ENCODE results near the gene TSR3. TPM values are rescaled to one million over a fixed set of nuclear protein-coding genes. Genes with fewer than 3 reads are reported as not detected.

The TSR3 gene
- 10 to 100 TPM; 40.4 to 40.7 TPM for total RNA-seq
- long read RNA-seq, donor 1, transcript TSR3-201 (6 exons, 1,243 nt): major isoform, 35 of 42 reads
- long read RNA-seq, donor 1, partial matches to known transcripts: 1 of 42 reads
- long read RNA-seq, donor 1, other reads (novel, unspliced or antisense): 6 of 42 reads
- long read RNA-seq, donor 2, partial matches to known transcripts: 3 of 6 reads
- long read RNA-seq, donor 2, other reads (novel, unspliced or antisense): 3 of 6 reads

DNA sequence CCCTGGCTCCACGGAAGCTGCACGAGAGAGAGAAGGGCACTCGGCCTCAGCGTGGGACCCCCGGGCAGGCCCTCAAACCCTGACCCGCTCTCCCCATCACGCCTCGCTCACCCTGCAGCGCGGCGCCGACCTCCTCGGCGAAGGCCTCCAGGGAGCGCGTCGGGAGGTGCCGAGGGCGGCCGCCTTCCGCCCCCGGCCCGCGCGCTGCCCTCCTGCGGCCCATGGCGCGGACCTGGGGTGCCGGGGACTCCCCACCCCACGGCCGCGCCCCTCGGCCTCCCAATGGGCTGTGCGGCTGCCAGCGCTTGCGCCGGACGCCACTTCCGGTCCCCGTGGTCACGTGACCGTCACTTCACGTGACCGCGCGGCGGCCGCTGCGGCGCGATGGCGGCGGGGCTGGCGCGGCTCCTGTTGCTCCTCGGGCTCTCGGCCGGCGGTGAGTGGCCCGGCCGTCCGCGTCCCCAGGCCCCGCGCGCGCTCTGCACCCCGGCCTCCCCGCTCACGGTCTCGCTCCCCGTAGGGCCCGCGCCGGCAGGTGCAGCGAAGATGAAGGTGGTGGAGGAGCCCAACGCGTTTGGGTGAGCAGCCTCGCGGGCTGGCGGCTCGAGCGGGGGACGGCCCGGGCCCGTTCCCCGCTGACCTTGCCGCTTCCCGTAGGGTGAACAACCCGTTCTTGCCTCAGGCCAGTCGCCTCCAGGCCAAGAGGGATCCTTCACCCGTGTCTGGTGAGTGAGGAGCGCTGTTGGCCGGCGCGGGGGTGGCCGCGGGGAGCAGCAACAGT, at the start of gene TSR3, which contains the start of gene GNPTG:
Gene TSR3 (minus strand): TSS at position 297 of the 781 bp plus-strand sequence. CDS start 74 bp downstream, at position 223.
Gene GNPTG (plus strand): TSS at position 350 of the 781 bp plus-strand sequence. CDS start 35 bp downstream, at position 385.
- DNase-seq (ENCODE audit: low spot score): peak; percentile 95
- intact Hi-C loops (cut with DNase I): no loop called here

DNA sequence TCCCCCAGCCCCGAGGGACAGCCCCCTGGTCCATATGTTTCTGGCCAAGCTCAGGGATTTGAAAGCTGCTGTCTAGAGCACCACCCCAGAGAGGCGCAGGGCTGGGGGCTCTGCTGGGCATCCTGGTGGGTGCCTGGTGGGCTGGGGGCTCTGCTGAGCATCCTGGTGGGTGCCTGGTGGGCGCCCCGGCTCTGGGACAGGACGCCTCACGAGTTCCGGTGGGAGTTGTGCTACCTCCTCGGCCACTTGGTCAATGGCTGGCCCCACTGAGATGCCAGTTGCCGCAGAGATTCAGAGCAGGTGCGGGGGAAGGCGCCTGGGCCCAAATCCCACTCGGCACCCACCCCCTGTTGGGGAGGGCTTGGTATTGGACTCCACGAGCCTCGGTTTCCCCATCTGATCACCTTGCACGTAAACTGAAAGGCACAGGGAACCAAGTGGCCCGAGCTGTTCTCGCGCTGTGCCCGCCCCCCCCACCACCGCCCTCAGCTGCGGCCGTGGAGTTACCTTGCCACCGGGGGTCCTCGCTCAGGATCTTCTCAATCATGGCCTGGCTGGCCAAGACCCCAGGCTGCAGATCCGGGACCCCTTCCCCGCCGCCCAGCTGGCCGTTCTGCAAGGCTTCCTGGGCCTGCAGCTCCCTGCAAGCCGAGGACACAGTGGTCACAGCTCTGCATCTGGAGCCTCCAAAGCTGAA, 49.5 kb upstream of the TSR3 start:
- DNase-seq (ENCODE audit: low spot score): no peak
- intact Hi-C loops (cut with DNase I): no loop called here

DNA sequence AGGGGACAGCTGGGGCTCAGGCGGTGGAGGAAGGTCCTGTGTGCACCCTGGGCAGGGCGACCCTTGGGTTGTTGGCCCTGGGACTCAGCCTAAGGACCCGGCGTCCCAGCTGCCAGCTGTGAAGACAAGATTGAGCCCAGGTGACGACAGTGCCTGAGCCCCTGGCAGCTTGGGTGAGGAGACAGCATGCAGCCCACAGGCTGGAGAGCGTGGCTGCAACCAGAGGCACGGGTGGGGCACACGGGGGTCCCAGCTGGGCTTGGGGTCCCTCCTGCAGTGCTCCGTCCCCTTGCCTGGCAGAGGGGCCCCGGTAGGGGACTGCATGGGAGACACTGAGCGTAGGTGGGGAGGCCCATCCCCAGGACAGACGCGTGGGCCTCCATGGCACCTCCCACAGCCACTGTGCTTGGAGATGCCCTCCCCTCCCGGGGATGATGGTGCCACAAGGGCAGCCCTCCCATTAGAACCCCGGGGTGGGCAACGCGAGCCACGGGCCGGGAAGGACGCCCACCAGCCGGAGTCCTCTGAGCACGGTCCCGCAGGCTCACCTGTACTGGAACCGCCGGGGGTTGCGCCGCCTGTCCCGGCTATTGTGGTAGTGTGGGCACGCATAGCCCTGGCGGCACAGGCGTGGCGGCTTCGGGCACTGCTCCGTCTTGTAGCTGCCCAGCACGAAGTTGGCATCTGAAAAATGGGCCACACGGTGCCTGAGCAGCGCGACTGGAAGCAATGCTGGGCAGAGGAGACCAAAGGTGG, 47.3 kb upstream of the TSR3 start:
- intact Hi-C loops (cut with DNase I): no loop called here
- no peak for DNase-seq (ENCODE audit: low spot score)

DNA sequence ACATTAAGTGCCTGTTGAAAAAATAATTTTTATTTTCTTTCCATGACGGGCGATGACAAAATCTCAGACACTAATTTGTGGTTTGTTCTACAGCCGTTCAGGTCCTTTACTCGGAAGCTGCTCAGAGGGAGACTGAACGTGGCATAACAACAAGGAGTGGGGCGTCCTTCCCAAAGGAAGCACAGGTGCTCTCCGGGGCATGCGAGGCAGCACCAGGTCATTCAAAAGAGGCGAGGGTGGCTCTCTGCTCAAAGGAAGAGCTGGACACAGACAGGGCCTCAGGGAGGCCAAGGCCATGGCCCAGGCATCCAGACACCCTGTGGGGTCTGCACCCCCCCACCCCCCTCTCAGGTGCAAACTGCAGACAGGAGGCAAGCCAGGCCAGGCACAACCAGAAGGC, 46.7 kb upstream of the TSR3 start:
- intact Hi-C loops (cut with DNase I): no loop called here
- DNase-seq (ENCODE audit: low spot score): no peak

DNA sequence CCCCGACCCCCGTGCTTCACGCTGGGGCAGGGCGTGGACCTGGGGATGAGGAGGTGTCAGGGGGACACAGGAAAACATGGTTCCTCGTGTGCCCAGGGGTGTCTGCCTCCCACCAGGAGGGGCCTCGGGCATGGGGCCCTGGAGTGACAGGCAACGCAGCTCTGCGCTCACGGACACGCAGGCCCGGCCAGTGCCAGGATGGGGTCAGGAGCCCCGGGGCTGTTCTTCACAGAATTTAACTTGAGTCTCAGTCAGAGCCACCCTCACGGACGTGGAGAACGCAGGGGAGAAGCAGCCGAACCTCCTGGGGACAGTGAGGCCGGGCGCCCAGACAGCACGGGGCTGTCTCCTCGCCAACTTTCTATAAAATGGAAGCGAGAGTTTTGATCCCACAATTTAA, 46.1 kb upstream of the TSR3 start:
- intact Hi-C loops (cut with DNase I): no loop called here

DNA sequence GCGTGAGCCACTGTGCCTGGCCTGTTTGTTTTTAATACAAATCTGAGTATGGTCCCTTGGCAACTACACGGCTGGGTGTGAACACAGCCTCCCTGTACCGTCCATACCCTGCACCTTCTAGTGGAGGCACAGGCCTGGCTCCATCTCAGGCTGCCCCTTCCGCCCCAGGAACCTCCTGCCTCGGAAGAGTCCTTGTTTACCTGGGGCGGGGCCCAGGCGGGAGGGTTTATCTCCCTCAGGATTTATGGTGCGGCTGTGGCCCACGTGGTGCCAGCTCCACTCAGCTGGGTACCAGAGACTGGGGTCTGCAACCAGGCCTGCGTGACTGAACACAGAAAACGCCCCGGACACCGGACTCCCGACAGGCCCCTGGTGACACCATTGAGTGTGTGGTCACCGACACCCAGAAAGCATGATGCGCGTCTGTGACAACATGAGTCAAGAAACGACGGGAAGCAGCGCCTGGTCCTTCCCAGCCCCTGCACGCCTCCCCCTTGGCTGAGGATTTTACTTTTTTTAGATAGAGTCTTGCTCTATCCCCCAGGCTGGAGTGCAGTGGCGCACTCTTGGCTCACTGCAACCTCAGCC, 43.9 kb upstream of the TSR3 start:
- no peak for DNase-seq (ENCODE audit: low spot score)
- intact Hi-C loops (cut with DNase I): no loop called here

More for the DNA sequence above, 46.1 kb upstream of the TSR3 start:
- no peak for DNase-seq (ENCODE audit: low spot score)

DNA sequence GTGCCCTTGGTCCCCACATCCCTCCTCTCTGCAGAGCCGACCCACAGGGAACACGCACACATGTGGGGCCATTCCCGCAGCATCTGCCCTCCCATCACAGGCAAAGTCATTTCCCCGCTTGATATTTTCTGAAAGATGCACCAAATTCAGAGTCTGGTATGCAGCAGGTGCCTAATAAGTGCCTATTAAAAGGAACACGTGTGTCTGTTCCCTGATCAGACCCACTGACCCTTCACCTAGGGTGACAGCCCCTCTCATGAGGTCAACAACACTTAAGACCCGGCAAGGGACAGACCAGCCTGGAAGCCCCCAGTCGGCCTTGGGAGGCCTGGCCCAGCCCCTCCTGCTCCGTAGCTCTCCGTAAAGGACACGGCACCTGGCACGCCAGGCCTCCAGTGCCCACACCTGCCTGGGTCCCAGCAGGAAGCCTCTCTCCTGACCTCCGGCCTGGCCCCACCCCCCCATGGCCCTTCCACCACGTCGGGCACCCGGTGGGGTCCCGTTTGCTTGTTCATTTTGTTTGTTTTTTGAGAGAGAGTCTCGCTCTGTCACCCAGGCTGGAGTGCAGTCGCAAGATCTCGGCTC, 42.8 kb upstream of the TSR3 start:
- peak; percentile 56 for DNase-seq (ENCODE audit: low spot score)
- intact Hi-C loops (cut with DNase I): no loop called here

DNA sequence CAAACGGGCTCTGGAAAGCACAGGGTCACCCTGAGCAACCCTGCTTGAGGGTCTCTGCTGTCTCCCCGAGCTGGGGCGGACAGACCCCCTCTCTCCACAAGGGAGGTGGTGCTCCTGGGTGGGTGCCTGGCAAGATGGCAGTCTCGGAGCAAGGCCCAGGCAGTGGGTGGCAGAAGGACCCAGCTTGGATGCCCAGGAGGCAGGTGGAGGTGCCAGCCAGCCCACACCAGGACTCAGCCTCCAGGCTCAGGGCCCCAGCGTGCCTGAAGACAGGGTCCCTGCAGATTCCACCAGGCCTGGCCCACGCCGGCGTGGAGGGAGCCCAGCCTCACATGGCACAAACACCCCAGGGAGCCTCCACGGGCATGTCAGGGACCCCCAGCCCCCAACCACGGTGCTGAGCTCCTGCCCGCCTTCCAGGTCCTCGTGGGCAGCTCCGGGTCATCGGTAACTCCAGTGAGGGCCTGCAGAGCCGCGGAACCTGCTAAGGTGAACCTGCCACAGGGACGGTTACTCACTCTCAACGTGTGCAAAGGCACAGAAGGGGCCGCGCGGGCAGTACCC, 42.0 kb upstream of the TSR3 start:
- intact Hi-C loops (cut with DNase I): no loop called here

DNA sequence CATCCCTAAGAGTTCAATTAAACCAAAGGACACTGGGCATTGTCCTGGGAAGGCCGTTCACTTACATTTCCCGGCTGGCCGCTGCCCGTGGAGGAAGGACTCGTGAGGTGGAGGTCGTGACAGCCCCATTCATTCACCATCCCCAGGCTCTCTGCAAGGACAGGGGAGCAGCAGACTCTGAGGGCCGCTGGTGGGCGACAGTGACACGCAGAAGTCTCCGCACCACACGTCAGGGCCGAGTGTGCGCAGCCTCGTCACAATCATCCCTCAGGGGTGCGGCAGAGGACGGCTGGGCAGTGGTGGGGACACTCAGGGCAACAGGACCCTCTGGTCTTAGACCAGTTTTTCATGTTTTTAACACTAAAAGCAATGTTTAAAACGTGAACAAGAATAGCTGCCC, 41.1 kb upstream of the TSR3 start:
- intact Hi-C loops (cut with DNase I): no loop called here
- no peak for DNase-seq (ENCODE audit: low spot score)

More for the DNA sequence above, 42.0 kb upstream of the TSR3 start:
- DNase-seq (ENCODE audit: low spot score): no peak

DNA sequence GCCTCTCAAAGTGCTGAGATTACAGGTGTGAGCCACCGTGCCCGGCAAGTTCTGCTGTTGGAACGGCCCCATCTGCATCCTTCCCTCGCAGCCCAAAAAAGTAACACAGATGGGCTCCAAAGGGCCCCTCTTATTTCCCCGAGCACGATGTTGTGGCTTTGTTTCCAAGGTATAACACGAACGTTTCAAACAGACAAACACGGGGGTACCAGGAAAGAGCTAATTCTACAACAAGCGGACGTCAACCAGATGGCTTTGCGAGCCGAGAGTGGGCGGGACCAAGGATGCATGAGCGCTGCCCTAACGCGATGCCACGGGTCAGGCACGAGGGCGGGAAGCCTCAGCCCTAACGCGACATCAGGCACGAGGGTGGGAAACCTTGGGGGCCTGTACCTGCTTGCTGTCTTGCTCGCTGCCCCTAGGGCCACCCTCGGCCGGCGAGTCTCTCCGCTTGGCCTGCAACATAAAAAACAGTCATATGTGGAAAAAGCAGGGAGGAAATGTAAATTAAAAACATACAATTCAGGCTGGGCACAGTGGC, 38.6 kb upstream of the TSR3 start:
- DNase-seq (ENCODE audit: low spot score): no peak
- intact Hi-C loops (cut with DNase I): no loop called here

DNA sequence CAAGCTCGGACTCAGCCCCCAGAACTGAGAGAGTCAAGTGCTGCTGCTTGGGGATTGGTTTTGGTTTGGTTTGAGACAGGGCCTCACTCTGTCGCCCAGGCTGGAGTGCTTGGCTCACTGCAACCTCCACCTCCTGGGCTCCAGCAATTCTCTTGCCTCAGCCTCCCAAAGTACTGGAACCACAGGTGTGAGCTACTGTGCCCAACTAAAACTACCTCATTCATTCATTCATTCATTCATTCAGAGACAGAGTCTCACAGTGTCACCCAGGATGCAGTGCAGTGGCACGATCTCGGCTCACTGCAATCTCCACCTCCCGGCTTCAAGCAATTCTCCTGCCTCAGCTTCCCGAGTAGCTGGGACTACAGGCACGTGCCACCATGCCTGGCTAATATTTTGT, 38.1 kb upstream of the TSR3 start:
- intact Hi-C loops (cut with DNase I): no loop called here
- DNase-seq (ENCODE audit: low spot score): no peak

DNA sequence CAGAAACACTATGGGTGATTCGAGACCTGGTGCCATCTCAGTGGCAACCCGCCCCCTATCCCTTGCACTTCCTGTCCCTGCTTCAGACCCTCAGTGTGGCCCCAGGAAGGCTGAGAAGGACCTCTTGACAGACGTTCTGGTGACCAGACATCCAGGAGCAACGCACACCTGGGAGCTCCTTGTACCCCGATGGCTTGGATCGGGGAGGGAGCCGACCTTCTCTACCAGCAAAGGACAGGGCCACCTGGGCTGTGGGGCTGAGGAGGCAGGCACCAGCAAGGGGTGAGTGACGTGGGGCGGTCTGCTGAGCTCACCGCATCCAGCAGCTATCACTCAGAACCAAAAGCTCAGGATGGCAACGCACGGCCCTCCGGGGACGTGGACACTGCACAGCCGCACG, 35.7 kb upstream of the TSR3 start:
- DNase-seq (ENCODE audit: low spot score): no peak
- intact Hi-C loops (cut with DNase I): no loop called here

DNA sequence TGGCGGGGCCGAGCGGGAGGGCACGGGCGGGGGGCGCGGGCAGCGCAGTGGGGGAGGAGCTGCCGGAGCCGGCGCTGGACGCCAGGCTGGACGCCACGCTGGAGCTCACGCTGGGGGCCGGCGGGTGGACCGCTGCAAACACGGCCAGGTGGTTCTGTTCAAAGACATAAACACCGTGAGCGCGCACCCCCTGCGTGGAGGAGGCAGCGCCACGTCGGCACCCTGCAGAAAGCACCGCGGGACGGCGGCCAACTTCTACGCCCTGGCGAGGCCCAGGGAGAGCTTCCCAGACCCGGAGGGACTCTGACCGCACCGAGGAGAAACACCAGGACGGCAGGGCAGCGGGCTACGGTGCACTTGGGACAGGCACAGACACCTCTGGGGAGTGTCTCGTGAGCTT, 33.6 kb upstream of the TSR3 start:
- intact Hi-C loops (cut with DNase I): no loop called here
- no peak for DNase-seq (ENCODE audit: low spot score)

DNA sequence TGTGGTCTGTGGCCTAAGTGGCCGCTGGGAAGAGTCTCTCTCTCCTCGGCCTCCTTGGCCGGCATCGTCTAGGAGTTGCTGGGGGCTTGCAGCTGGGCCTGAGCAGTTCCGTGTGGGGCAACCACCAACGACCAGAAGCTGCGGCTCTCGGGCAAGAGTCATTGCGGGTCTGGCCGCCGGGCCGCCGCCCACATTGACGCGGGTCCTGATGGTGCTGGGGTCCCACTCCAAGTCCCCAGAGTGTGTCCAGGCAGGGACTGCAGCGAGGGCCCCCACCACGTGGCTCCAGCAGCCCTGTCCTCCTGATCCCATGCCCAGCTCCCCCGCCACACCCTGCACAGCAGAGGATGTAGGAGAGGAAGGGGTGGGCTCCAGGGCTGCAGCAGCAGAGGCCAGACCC, 31.9 kb upstream of the TSR3 start:
- intact Hi-C loops (cut with DNase I): no loop called here
- no peak for DNase-seq (ENCODE audit: low spot score)

DNA sequence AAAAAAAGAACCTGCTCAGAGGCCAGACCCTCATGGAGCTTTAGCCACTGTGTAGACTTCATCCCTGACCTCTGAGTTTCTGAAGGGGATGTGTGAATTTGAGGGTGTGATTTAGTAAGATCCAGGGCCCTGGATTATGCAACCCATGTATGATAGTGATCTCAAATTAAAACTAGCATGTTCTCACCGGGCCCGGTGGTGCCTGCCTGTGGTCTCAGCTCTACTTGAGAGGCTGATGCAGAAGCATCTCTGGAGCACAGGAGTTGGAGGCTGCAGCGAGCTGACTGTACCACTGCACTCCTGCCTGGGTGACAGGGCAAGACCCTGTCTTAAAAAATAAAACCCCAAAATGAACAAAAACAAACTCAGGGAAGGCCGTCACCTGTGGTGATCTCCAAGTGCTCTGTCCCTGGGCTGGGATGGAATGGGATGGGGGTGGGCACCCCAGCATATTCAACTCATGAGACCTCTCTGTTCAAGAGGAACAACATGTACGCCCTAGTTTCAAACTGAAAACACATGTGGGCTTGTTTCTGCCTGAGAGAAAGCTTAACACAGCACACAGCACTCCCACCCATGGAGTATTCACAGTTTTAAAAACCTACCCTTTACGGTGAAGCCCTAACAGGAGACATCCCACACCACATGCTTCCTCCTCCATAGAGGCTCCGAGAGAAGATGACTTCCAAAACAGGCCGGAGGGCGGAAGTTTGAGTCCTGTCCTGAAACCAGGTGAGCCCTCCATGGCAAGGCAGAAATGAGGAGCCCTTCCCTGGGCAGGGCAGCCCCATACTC, 30.1 kb upstream of the TSR3 start:
- DNase-seq (ENCODE audit: low spot score): no peak
- intact Hi-C loops (cut with DNase I): no loop called here

DNA sequence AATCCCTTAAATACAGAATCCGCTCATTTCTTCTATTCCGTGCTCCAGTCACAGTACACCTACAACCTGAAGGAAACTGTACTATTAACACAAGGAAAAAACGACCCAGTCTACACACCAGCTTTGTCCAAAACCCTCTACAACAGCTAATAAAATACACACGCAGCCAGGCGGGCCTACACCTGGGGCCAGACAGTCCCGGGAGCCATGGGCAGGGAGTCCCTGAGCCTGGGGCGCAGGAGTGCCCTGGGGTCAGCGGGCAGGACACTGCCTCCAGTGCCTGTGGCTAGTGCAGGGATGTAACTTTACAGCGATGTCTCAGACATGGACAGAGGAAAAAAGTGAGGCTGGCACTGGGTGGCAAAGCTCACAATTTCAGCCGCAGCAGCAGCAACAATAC, 28.5 kb upstream of the TSR3 start:
- no peak for DNase-seq (ENCODE audit: low spot score)
- intact Hi-C loops (cut with DNase I): no loop called here

DNA sequence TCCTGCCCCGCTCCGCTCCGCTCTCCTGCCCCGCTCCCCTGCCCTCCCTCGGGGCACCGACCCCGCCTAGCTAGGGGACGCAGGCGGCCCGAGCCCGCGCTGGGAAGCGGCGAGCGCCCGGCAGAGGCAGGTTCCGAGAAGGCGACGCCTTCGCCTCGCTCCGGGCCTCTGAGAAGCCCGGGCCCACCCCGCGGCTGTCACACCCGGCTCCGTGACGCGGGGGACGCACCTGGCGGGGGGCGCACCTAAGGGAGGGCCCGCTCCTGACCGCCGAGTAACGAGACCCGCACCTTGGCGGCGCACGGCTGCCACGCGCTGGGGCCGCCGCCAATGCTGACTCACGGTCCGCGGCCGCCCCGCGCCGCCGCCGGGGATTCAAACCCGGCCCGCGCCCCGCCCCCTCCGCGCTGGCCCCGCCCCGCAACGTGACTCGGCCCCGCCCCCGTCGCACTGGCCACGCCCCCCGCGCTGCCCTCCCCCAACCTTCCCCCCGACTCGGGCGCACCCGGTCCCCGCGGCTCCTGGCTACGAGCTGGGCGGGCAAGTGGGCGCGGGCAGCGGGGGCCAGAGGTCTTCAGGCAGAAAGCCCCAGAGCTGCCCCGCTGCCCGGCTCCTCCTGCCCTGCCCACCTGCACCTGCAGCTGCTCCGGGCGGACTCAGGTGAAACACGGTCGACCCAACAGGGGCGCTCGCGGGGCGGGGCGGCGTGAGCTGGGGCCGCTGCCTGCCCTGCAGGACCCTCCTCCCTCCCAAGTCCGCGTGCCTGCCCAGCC, 27.8 kb upstream of the TSR3 start:
- DNase-seq (ENCODE audit: low spot score): peak; percentile 89
- intact Hi-C loops (cut with DNase I): no loop called here

All from posterior vena cava (tissue), 2 donors.